Measurements from ENCODE around the gene THAP3. TPM values are rescaled to one million over a fixed set of nuclear protein-coding genes. Genes with fewer than 3 reads are reported as not detected.

THAP3 gene
- total and polyA plus RNA-seq, 2 experiments from 2014 or later, result 15.1 to 23.8 TPM

DNA sequence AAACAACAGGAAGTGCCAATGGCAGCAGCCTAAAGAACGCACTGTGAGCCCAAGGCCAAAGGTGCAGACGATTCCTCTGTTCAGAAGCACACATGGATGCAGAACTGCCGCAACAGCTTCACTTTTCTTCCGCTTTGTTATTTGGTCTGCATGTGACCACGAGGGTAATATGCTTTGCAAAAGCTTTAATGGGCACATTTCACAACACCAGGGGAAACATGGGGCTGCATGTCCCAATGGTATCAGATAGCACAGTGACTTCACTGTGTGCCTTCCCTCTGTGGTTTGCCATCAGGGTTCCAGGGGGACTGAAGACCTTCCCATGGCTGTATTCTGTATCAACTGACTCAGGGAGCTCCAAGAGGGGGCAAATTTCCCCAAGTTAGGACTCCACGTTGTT lies 28.3 kb downstream of the THAP3 start:
- Histone ChIP-seq H3K27ac (ENCODE audit: low read depth) (no peak overlapping the region), H3K27me3 (ENCODE audit: insufficient read depth) (no peaks in the 10 kb centered on the region), H3K4me2 (no peak overlapping the region), H4K20me1 (replicated peaks; ENCODE audit: insufficient read depth) (no peaks in the 10 kb centered on the region; the same call in 1 of the 2 replicates), H3K79me2 (replicated peaks; ENCODE audit: insufficient read depth) (peaks cover 11% of the 10 kb centered on the region), H3K36me3 (ENCODE audit: insufficient read depth) (peaks cover 16% of the 10 kb centered on the region), H3F3A (replicated peaks; ENCODE audit: low read depth) (no peaks in the 10 kb centered on the region), H3K4me1 (ENCODE audit: insufficient read depth) (no peaks in the 10 kb centered on the region), H3K4me3 (no peak overlapping the region), H2AFZ (no peak overlapping the region), H3K9me2 (ENCODE audit: insufficient read depth) (no peaks in the 10 kb centered on the region)
- H3K27me3 Mint-ChIP-seq (ENCODE audit: insufficient read depth, low read depth, poor library complexity), result peaks cover 2% of the 10 kb centered on the region
- peak overlapping the region; percentile 76; the same call in 1 of the 2 replicates for H3K27ac Mint-ChIP-seq
- ATAC-seq, result no peak
- peaks cover 40% of the 10 kb centered on the region for H3K36me3 Mint-ChIP-seq (ENCODE audit: low read depth)
- TF ChIP-seq ZNF114 (CRISPR knock-in tag; IDR thresholded peaks at IDR 0.05) (no peak), ZNF331 (CRISPR knock-in tag; IDR thresholded peaks at IDR 0.05; ENCODE audit: low read depth) (no peak), EZH2phosphoT487 (IDR thresholded peaks at IDR 0.05; ENCODE audit: unreplicated experiment) (no peak), CREB1 (CRISPR knock-in tag; IDR thresholded peaks at IDR 0.05; ENCODE audit: low read depth) (no peak), NANOG (IDR thresholded peaks at IDR 0.05; ENCODE audit: borderline replicate concordance) (no peak), STAT1 (IDR thresholded peaks at IDR 0.05; ENCODE audit: unreplicated experiment) (no peak), ETS1 (IDR thresholded peaks at IDR 0.05) (no peak)
- TF ChIP-seq, protein P1, sequence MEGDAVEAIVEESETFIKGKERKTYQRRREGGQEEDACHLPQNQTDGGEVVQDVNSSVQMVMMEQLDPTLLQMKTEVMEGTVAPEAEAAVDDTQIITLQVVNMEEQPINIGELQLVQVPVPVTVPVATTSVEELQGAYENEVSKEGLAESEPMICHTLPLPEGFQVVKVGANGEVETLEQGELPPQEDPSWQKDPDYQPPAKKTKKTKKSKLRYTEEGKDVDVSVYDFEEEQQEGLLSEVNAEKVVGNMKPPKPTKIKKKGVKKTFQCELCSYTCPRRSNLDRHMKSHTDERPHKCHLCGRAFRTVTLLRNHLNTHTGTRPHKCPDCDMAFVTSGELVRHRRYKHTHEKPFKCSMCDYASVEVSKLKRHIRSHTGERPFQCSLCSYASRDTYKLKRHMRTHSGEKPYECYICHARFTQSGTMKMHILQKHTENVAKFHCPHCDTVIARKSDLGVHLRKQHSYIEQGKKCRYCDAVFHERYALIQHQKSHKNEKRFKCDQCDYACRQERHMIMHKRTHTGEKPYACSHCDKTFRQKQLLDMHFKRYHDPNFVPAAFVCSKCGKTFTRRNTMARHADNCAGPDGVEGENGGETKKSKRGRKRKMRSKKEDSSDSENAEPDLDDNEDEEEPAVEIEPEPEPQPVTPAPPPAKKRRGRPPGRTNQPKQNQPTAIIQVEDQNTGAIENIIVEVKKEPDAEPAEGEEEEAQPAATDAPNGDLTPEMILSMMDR (conservative IDR thresholded peaks at IDR 0.05; ENCODE audit: low read depth in 2 of 2), result no peak
- no peak for DNase-seq (ENCODE audit: low spot score)
- no peaks in the 10 kb centered on the region for H3K4me1 Mint-ChIP-seq
- H3K9me3 Mint-ChIP-seq, result no peaks in the 10 kb centered on the region
- H3K4me3 Mint-ChIP-seq, result no peak overlapping the region

GRCh38 chr1:6653436-6654290 lies 29.0 kb downstream of the THAP3 start:
- no peaks in the 10 kb centered on the region for H3K9me2 ChIP-seq (ENCODE audit: insufficient read depth)
- Mint-ChIP-seq H3K36me3 (ENCODE audit: low read depth) (peaks cover 43% of the 10 kb centered on the region), H3K9me3 (no peaks in the 10 kb centered on the region), H3K4me3 (no peak overlapping the region), H3K27me3 (ENCODE audit: insufficient read depth, low read depth, poor library complexity) (no peaks in the 10 kb centered on the region), H3K27ac (no peak overlapping the region; the same call in 1 of the 2 replicates), H3K4me1 (no peaks in the 10 kb centered on the region)
- H3K36me3 ChIP-seq (ENCODE audit: insufficient read depth), result peaks cover 16% of the 10 kb centered on the region
- no peak for TF ChIP-seq NANOG (IDR thresholded peaks at IDR 0.05; ENCODE audit: borderline replicate concordance)
- TF ChIP-seq POLR2AphosphoS5 (IDR thresholded peaks at IDR 0.05; ENCODE audit: low read depth), result no peak
- TF ChIP-seq ETS1 (IDR thresholded peaks at IDR 0.05), result no peak
- no peak for TF ChIP-seq JUNB (IDR thresholded peaks at IDR 0.05; ENCODE audit: unreplicated experiment)
- TF ChIP-seq STAT1 (IDR thresholded peaks at IDR 0.05; ENCODE audit: unreplicated experiment), result no peak
- no peaks in the 10 kb centered on the region for H3K4me1 ChIP-seq (ENCODE audit: insufficient read depth)
- peaks cover 11% of the 10 kb centered on the region for H3K79me2 ChIP-seq (replicated peaks; ENCODE audit: insufficient read depth)
- ATAC-seq, result no peak
- no peaks in the 10 kb centered on the region; the same call in 1 of the 2 replicates for H4K20me1 ChIP-seq (replicated peaks; ENCODE audit: insufficient read depth)
- no peak for DNase-seq (ENCODE audit: low spot score)
- no peaks in the 10 kb centered on the region for H3F3A ChIP-seq (replicated peaks; ENCODE audit: low read depth)
- no peak overlapping the region for H3K27ac ChIP-seq (ENCODE audit: low read depth)
- no peak overlapping the region for H3K4me3 ChIP-seq
- no peak overlapping the region for H3K4me2 ChIP-seq
- H2AFZ ChIP-seq, result no peak overlapping the region
- H3K27me3 ChIP-seq (ENCODE audit: insufficient read depth), result no peaks in the 10 kb centered on the region

Data from GM23338 (cell line).